Stomach (tissue), 4 donors: ENCODE data around the gene KIRREL1.

Experiments
- EP300 ChIP-seq: sonication (generic); formaldehyde crosslinking; IDR thresholded peaks from one replicate; pipeline ENCODE4 v1.6.1; 2017; ENCODE audit warnings: antibody characterized with exemption
- POLR2A ChIP-seq, 4 donors: fragments of 450-650 bp; IDR thresholded peaks; one replicate each; pipeline ENCODE4 v1.6.1; 2016; ENCODE audit warnings: antibody characterized with exemption in 4 of 4, control low read depth in 2 of 4, mild to moderate bottlenecking in 1 of 4, moderate library complexity in 1 of 4
- POLR2AphosphoS5 ChIP-seq, 3 donors: sonication (generic); formaldehyde crosslinking; IDR thresholded peaks; one replicate each; pipeline ENCODE4 v1.6.1; 2016; ENCODE audit warnings: antibody characterized with exemption in 3 of 3
- TF ChIP-seq, protein P1 (sequence below), 7 experiments: fragments of 450-650 bp in 4 of 7; fragments of 200-600 bp in 3 of 7; sonication (generic) in 3 of 7; IDR thresholded peaks; one replicate each; pipeline ENCODE4 v1.5.1; 2016 to 2019; ENCODE audit warnings: antibody characterized with exemption in 7 of 7, control low read depth in 2 of 7, mild to moderate bottlenecking in 1 of 7

DNA sequence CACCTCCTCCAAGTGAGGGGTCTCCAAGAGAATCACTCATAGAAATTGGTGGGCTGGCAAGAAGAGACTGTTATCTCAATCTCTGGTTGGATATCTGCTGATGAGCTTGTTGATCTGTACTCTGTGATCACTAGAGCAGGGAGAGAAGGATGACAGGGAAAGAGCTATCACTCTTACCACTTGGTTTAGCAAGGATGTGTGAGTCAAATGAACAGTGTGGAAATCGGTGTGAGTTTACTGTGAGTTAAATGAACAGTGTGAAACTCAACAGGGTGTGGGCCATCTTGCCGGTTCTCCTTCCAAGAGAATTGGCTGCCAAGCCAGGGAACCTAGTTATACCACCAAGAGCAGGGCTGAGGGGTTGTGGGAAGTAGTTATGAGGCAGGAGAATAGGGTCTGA, 154.0 kb downstream of the KIRREL1 start:
- TF ChIP-seq, protein P1, sequence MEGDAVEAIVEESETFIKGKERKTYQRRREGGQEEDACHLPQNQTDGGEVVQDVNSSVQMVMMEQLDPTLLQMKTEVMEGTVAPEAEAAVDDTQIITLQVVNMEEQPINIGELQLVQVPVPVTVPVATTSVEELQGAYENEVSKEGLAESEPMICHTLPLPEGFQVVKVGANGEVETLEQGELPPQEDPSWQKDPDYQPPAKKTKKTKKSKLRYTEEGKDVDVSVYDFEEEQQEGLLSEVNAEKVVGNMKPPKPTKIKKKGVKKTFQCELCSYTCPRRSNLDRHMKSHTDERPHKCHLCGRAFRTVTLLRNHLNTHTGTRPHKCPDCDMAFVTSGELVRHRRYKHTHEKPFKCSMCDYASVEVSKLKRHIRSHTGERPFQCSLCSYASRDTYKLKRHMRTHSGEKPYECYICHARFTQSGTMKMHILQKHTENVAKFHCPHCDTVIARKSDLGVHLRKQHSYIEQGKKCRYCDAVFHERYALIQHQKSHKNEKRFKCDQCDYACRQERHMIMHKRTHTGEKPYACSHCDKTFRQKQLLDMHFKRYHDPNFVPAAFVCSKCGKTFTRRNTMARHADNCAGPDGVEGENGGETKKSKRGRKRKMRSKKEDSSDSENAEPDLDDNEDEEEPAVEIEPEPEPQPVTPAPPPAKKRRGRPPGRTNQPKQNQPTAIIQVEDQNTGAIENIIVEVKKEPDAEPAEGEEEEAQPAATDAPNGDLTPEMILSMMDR (IDR thresholded peaks at IDR 0.05) = no peak
- no peak for TF ChIP-seq EP300
- no peak for TF ChIP-seq POLR2A (IDR thresholded peaks at IDR 0.05)
- TF ChIP-seq POLR2AphosphoS5 (IDR thresholded peaks at IDR 0.05) = no peak
